OCI-LY7 (cell line): ENCODE results near the gene CABCOCO1. TPM values are rescaled to one million over a fixed set of nuclear protein-coding genes. Genes with fewer than 3 reads are reported as not detected.

ENCODE experiments used
- BruUV-seq: library from RNA; stranded (reverse); fragments of 400-500 nt; replicated peaks from 2 replicates; lab custom pipeline; 2021; lab: Mats Ljungman, UMichigan
- CTCF ChIA-PET: fragments of 300-600 bp; sonication (Branson Sonifier 250); formaldehyde crosslinking; loops from one replicate; lab custom pipeline; 2022; ENCODE audit warnings: antibody characterized with exemption; ENCODE audit not compliant: unreplicated experiment; lab: Charles Lee
- POLR2A ChIA-PET: fragments of 300-600 bp; sonication (Branson Sonifier 250); formaldehyde crosslinking; loops from one replicate; lab custom pipeline; 2022; ENCODE audit warnings: antibody characterized with exemption; lab: Charles Lee
- DNase-seq: peaks from one replicate; pipeline ENCODE4 v3.0.0-alpha.2; 2015; ENCODE audit warnings: low spot score
- H2AFZ ChIP-seq: fragments of 200-600 bp; sonication (generic), shearing (Covaris generic); 2 replicates; pipeline ENCODE4 v1.6.1; 2014; ENCODE audit warnings: mild to moderate bottlenecking, antibody characterized with exemption, low read length, moderate library complexity
- H3K27ac ChIP-seq: fragments of 200-600 bp; sonication (generic); 2 replicates; pipeline ENCODE4 v1.5.1; 2014; ENCODE audit warnings: mixed run types, low read depth, mild to moderate bottlenecking, moderate library complexity, low read length, inconsistent platforms; ENCODE audit not compliant: poor library complexity, severe bottlenecking
- H3K36me3 ChIP-seq: fragments of 200-600 bp; sonication (generic); 2 replicates; pipeline ENCODE4 v1.6.1; 2014; ENCODE audit warnings: mild to moderate bottlenecking, antibody characterized with exemption, low read length, moderate library complexity, mixed read lengths; ENCODE audit not compliant: insufficient read depth
- H3K4me1 ChIP-seq: fragments of 200-600 bp; sonication (generic); 2 replicates; pipeline ENCODE4 v1.5.1; 2014; ENCODE audit warnings: mild to moderate bottlenecking, low read length; ENCODE audit not compliant: insufficient read depth, poor library complexity, severe bottlenecking
- H3K4me2 ChIP-seq: fragments of 200-600 bp; sonication (generic); 2 replicates; pipeline ENCODE4 v1.6.1; 2014; ENCODE audit warnings: mild to moderate bottlenecking, low read length
- H3K4me3 ChIP-seq: fragments of 200-600 bp; sonication (generic); 2 replicates; pipeline ENCODE4 v1.5.1; 2014; ENCODE audit warnings: mild to moderate bottlenecking, low read depth, low read length; ENCODE audit not compliant: poor library complexity, severe bottlenecking
- H3K79me2 ChIP-seq: fragments of 200-600 bp; sonication (generic); 2 replicates; pipeline ENCODE4 v1.6.1; 2016; ENCODE audit warnings: low read depth, mild to moderate bottlenecking, low read length, moderate library complexity, mixed read lengths; ENCODE audit not compliant: insufficient read depth
- H3K9me2 ChIP-seq: fragments of 200-600 bp; sonication (generic); 2 replicates; pipeline ENCODE4 v1.6.1; 2016; ENCODE audit warnings: mild to moderate bottlenecking, low read length, mixed read lengths; ENCODE audit not compliant: insufficient read depth
- H3K9me3 ChIP-seq: fragments of 200-600 bp; sonication (generic); 2 replicates; pipeline ENCODE4 v1.6.1; 2014; ENCODE audit warnings: mild to moderate bottlenecking, mixed run types, low read length, mixed read lengths
- H4K20me1 ChIP-seq: fragments of 200-600 bp; sonication (generic); 2 replicates; pipeline ENCODE4 v1.6.1; 2014; ENCODE audit warnings: mild to moderate bottlenecking, antibody characterized with exemption, low read length, moderate library complexity, mixed read lengths; ENCODE audit not compliant: insufficient read depth
- CTCF ChIP-seq: fragments of 200-600 bp; sonication (generic); conservative IDR thresholded peaks from 2 replicates; pipeline ENCODE4 v1.5.1; 2014; ENCODE audit warnings: mild to moderate bottlenecking, antibody characterized with exemption, low read length, moderate library complexity, mixed read lengths
- EZH2phosphoT487 ChIP-seq: fragments of 200-600 bp; sonication (generic); IDR thresholded peaks from 2 replicates; pipeline ENCODE4 v1.6.1; 2018; ENCODE audit warnings: low read depth, borderline replicate concordance, mild to moderate bottlenecking, mixed run types, antibody characterized with exemption, low read length, moderate library complexity, mixed read lengths
- intact Hi-C: fragments of 100-400 bp; cut with micrococcal nuclease; formaldehyde crosslinking; loops from one replicate; pipeline ENCODE4 v1.10.0; 2022; ENCODE audit not compliant: unreplicated experiment
- total RNA-seq, 2 experiments: library from RNA; depleted of rRNA in 1 of 2; stranded (reverse); fragments of >200 nt in 1 of 2; shearing (Covaris generic) in 1 of 2; gene quantifications; 2 replicates each; pipeline ENCODE4 v1.2.3, GENCODE V29; 2014 to 2022

CABCOCO1 gene
- total RNA-seq, 2 experiments from 2014 or later = not detected

GRCh38 chr10:61789031-61789430 lies 126.3 kb downstream of the CABCOCO1 start:
- Histone ChIP-seq H3K36me3 (no peaks in the 10 kb centered on the region), H3K79me2 (no peaks in the 10 kb centered on the region), H3K27ac (no peak overlapping the region), H3K9me3 (no peaks in the 10 kb centered on the region), H2AFZ (no peak overlapping the region), H3K4me3 (no peak overlapping the region), H3K4me2 (no peak overlapping the region), H4K20me1 (no peaks in the 10 kb centered on the region), H3K4me1 (no peaks in the 10 kb centered on the region), H3K9me2 (no peaks in the 10 kb centered on the region)
- TF ChIP-seq CTCF (no peak), EZH2phosphoT487 (no peak)
- intact Hi-C loops = no loop called here
- ChIA-PET POLR2A (interaction anchor here (0.6 kb wide), 1 partner anchor 296 kb away, joined by 3 read pairs; no protein-coding TSS in a partner anchor), CTCF (no interaction called here)
- DNase-seq = no peak
- no TSS peak for BruUV-seq

- no peak overlapping the region for H2AFZ ChIP-seq
- H3K4me2 ChIP-seq = no peak overlapping the region
- ChIA-PET POLR2A (no interaction called here), CTCF (no interaction called here)
- H3K9me2 ChIP-seq = no peaks in the 10 kb centered on the region
- intact Hi-C loops = no loop called here
- DNase-seq = no peak
- no peaks in the 10 kb centered on the region for H3K9me3 ChIP-seq
- H4K20me1 ChIP-seq = no peaks in the 10 kb centered on the region
- H3K4me1 ChIP-seq = no peaks in the 10 kb centered on the region
- no peak for TF ChIP-seq CTCF
- no peak for TF ChIP-seq EZH2phosphoT487
- H3K27ac ChIP-seq = no peak overlapping the region
- H3K36me3 ChIP-seq = no peaks in the 10 kb centered on the region
- no peak overlapping the region for H3K4me3 ChIP-seq
- BruUV-seq = no TSS peak
- no peaks in the 10 kb centered on the region for H3K79me2 ChIP-seq
These were observed 128.5 kb downstream of the CABCOCO1 start for GRCh38 chr10:61791216-61791615.

DNA sequence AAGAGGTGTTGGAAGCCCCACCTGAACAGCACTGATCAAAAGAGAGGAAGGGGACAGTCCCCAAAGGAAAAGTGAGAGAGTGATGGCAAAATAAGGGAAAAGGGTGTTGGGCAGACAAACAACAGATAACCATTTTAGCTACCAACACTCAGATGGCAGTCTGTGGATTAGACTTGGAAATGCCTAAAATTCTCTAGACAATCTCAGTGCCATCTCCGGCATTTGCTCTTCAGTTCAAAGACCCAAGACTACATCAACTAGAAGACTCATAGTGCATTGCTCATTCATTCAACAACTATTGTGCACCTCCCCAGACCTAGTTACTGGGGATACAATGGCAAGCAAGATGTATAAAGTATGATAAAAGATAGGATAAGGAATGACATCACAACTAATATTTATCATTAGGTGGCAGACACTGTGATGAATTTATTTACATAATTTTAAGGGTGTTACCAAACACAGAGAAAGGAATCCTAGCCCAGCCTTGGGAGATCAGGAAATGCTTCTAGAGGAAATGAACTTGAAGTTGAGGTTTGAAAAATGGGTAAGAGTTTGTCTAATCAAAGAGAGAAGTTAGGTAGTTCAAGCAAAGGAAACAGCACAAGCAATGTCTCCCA lies 129.5 kb downstream of the CABCOCO1 start:
- Histone ChIP-seq H3K4me3 (no peak overlapping the region), H2AFZ (no peak overlapping the region), H3K79me2 (no peaks in the 10 kb centered on the region), H3K36me3 (no peaks in the 10 kb centered on the region), H3K4me1 (no peaks in the 10 kb centered on the region), H3K9me3 (no peaks in the 10 kb centered on the region), H3K4me2 (no peak overlapping the region), H4K20me1 (no peaks in the 10 kb centered on the region), H3K27ac (no peak overlapping the region), H3K9me2 (no peaks in the 10 kb centered on the region)
- DNase-seq = no peak
- intact Hi-C loops = no loop called here
- POLR2A ChIA-PET = no interaction called here
- no TSS peak for BruUV-seq
- CTCF ChIA-PET = no interaction called here
- TF ChIP-seq EZH2phosphoT487 = no peak
- no peak for TF ChIP-seq CTCF
